Measurements from ENCODE around the gene MYO9B.

MYO9B gene

DNA sequence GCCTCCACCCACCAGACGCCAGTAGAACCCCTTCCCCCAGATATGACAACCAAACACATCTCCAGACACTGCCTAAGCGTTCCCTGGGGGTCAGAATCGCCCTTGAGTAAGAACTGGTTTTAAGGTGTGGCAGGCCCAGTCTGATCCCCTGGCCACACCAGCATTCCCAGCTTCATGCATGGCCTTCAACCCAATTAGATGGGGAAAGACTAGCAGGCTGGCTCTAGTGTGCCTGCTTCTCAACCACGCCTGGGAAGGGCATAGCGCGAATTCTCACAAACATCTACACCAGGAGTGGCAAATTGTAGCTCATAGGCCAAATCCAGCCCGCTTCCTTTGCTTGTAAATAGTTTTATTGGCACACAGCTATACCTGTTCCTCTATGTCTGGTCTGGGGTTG lies 13.9 kb upstream of the MYO9B start:
- DNase-seq (ENCODE audit: low read depth in 3 of 3, low spot score in 1 of 3) = no peak

DNA sequence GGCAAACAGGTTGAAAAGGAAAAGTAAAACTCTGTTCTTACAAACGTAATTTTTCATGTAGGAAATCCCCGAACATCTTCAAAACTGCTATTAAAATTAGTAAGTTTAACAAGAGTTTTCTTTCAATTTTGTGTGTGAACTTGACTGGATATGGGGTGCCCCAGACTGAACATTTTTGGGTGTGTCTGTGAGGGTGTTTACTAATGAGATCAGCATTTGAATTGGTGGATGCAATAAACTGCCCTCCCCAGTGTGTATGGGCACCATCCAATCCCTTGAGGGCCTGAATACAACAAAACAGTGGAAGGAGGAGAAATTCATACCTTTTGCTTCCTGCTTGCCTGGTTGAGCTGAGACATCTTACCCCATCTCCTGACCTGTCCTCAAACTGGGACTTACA lies 12.1 kb upstream of the MYO9B start:
- DNase-seq (ENCODE audit: low read depth in 3 of 3, low spot score in 1 of 3) = no peak

DNA sequence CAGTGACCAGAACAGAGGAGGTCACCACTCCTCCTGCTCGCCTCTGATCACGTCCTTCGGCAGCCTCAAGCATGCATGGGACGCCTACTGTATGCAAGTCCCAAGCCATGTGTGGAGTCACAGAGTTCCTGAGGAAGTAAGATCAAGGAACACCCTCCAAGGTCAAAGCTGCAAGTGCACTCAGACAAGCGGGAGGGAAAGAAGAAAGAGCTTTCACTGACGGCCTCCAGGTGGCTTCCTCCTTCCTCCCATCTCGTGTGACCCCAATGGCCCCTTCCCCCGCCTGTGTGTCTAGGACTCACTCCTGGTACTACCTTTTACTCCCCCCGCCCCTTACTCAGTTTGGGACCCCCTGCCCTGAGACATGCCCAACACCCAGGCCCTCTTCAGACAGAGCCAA lies 6.4 kb upstream of the MYO9B start:
- DNase-seq (ENCODE audit: low read depth in 3 of 3, low spot score in 1 of 3) = no peak

GRCh38 chr19:17070421-17070820 lies 5.2 kb upstream of the MYO9B start:
- no peak for DNase-seq (ENCODE audit: low read depth in 3 of 3, low spot score in 1 of 3)

DNA sequence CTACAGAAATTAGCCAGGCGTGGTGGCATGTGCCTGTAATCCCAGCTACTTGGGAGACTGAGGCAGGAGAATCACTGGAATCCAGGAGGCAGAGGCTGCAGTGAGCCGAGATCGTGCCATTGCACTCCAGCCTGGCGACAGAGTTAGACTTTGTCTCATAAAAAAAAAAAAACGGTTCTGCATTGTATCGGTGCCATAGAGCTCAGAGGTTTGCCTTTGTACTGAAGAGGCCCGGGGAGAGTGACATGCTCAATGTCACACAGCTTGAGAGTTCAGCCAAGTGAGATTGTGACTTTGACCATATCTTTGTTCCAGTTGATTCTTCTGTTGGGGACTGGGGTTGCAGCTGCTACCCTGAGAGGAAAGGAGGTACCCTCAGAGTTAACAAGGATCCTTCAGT lies 4.7 kb upstream of the MYO9B start:
- no peak for DNase-seq (ENCODE audit: low read depth in 3 of 3, low spot score in 1 of 3)

GRCh38 chr19:17073869-17074633 lies 1.5 kb upstream of the MYO9B start:
- no peak for DNase-seq (ENCODE audit: low read depth in 3 of 3, low spot score in 1 of 3)

GRCh38 chr19:17074634-17075034 lies 943 bp upstream of the MYO9B start:
- no peak for DNase-seq (ENCODE audit: low read depth in 3 of 3, low spot score in 1 of 3)

DNA sequence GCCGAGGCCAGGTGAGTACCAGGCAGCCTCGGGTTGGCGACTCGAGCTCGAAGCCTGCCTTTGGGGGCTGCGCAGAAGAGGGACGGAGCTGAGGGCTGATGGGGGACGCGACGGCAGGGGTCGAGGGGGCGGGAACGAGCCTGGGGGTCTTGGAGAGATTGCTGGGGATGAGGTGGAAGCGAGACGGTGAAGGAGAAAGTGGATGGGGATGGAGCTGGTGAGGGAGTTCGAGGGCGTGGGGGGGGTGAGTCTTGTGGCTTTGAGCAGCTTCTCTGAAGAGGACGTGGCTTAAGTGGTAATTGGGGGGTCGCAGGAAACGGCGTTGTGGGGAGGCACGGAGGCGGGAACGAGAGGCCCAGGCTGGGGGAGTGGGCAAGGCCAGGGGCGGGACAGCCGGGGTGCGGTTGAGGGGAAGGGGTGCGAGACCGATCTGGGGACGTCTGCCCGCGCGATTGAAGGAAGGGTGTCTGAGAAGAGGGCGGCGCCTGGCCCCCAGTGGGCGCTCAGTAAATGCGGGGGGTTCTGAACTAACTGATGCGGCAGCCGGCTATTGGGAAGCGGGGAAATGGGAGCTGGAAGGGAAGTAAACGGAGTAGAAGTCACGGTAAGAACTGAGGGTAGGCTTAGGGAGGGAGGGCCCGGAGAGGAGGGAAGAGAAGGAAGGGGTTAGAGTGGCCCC lies 426 bp downstream of the MYO9B start:
- peak in 1 of 3 donors; percentile 31 for DNase-seq (ENCODE audit: low read depth in 3 of 3, low spot score in 1 of 3)

DNA sequence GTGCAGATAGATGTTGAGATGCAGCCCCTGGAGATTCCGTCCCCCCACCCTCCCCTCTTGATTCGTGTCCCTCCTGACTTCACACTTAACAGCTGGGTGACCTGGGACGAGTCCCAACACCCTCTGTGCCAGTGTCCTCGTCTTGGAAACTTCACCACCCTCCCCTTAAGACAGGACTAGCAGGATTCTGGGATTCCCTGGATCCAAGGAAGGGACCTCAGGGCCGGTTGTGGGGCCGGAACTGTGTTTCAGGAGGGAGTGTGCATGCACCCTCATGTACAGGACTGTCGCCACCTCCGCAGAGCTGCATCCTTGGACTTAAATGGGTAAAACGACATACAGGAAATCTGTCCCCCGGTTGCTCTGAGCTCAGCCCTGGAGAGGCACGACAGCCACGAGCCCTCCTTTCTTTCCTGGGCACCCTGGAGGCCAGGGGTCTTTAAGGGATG lies 990 bp downstream of the MYO9B start:
- DNase-seq (ENCODE audit: low read depth in 3 of 3, low spot score in 1 of 3) = no peak

- DNase-seq (ENCODE audit: low read depth in 3 of 3, low spot score in 1 of 3) = no peak
Measured at GRCh38 chr19:17077447-17078028, 2.0 kb downstream of the MYO9B start.

DNA sequence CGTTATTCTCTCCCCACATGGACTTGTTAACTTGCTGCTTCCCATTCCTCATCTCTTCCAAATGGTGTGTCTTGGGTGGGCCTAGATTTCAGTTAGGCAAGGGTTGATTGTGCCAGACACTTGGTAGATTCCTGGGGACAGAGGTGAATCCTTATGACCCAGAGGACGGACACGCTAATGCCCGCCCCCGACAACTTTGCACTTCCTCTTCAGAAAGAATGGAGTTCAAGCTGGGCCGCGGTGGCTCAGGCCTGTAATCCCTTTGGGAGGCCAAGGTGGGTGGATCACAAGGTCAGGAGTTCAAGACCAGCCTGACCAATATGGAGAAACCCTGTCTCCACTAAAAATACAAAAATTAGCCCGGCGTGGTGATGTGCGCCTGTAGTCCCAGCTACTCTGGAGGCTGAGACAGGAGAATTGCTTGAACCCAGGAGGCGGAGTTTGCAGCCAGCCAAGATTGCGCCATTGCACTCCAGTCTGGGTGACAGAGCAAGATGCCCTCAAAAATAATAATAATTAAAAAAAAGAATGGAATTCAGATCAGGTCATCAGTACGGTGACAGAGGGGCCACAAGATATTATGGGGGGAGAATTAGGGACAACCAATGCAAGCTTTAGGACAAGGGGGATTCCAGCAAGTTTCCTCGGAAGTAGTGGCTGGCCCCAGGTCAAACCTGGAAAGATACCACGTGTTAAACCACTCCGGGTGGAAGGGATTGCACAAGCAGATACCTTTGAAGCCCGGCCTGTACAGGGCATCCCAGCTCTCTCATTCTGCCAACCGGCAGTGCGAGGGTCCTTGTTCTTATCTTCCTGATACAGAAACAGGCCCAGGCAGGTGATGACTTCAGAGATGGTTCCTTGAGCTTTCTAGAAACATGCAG lies 2.7 kb downstream of the MYO9B start:
- DNase-seq (ENCODE audit: low read depth in 3 of 3, low spot score in 1 of 3) = no peak

GRCh38 chr19:17078920-17079709 lies 3.5 kb downstream of the MYO9B start:
- peak in 1 of 3 donors; percentile 2 for DNase-seq (ENCODE audit: low read depth in 3 of 3, low spot score in 1 of 3)

- DNase-seq (ENCODE audit: low read depth in 3 of 3, low spot score in 1 of 3) = peak; percentile 31 to 49 (median 35)
Measured at GRCh38 chr19:17079710-17080439, 4.3 kb downstream of the MYO9B start.

DNA sequence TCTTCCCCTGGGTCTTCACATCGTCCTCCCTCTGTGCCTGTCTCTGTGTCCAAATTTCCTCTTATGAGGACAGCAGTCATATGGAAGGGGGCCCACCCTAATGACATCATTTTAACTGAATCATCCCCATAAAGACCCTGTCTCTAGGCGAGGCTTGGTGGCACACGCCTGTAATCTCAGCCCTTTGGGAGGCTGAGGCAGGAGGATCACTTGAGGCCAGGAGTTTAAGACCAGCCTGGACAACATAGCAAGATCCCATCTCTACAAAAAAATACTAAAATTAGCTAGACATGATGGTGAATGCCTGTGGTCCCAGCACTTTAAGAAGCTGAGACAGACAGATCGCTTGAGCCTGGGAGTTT lies 4.8 kb downstream of the MYO9B start:
- no peak for DNase-seq (ENCODE audit: low read depth in 3 of 3, low spot score in 1 of 3)

DNA sequence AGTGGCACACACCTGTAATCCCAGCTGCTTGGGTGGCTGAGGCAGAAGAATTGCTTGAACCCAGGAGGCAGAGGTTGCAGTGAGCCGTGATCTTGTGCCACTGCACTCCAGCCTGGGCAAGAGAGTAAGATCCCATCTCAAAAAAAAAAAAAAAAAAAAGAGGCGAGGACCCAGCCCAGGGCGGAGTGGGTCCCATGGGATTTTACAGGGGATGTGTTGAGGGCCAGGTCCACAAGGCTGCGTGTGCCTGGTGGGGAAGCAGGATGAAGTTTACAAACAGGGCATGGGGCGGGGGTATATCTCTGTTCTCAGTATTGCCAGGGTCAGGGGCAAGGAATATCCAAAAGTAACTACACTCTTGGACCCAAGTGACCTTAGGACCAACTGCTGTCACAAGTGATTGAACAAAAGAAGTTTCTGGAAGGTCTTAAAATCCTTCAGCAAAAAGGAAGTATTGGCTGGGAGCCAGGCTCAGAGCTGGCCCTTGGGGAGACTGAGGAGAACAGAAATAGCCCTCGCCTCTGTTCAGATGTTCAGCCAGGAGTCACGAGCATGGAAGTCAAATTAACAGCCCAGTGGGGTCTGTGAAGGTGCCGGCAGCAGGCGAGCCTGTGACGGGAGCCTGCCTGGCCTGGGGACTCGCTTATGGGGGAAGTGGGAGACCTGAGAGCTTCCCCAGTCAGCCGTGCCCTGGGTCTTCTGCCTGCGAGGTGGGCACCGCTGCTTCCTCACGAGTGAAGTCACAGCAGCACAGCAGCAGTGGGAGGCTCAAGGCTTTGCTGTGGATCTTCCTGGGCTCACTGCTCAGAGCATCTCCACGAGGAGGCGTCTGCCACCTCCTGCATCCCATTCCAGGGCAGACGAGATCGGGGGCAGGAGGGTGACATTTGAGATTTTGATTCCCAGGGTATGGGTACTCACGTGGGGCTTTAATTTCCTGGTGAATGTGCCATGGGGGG lies 6.4 kb downstream of the MYO9B start:
- no peak for DNase-seq (ENCODE audit: low read depth in 3 of 3, low spot score in 1 of 3)

GRCh38 chr19:17086120-17086519 lies 10.5 kb downstream of the MYO9B start:
- DNase-seq (ENCODE audit: low read depth in 3 of 3, low spot score in 1 of 3) = no peak

- no peak for DNase-seq (ENCODE audit: low read depth in 3 of 3, low spot score in 1 of 3)
Measured at GRCh38 chr19:17086834-17087233, 11.3 kb downstream of the MYO9B start.

DNA sequence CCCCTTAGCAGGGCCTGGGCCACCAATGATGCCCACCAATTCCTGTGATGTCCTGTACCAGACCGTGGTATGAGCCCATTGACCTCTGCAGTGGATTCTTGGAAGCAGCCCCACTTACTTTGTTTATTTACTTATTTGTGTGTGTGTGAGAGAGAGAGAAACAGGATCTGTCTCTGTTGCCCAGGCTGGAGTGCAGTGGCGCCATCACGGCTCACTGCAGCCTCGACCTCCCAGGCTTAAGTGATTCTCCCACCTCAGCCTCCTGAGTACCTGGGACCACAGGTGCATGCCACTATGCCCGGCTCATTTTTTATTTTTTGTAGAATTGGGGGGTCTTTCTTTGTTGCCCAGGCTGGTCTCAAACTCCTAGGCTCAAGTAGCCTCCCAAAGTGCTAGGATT lies 13.0 kb downstream of the MYO9B start:
- no peak for DNase-seq (ENCODE audit: low read depth in 3 of 3, low spot score in 1 of 3)

DNA sequence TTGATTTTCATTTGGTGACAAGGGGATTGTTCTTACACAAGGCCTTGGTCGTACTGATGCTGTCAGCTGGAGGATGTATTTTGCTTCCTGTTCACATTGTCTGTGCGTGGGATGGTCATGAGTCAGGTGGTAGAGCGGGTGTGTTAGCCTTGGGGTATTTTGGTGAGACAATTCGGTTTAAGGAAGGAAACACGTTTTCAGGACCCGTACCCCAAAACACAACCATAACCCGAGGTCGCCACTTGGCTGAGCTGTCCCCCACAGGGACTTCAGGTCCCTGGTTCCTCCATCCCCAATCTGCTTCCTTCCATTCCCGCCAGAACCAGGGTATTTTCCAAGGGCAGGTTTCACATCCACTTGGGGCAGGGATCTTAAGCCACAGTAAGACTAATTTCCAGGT lies 15.0 kb downstream of the MYO9B start:
- no peak for DNase-seq (ENCODE audit: low read depth in 3 of 3, low spot score in 1 of 3)
